NCI-H1105 treated with DMSO at 0.1 percent for 48 hours (cell line): Measurements from ENCODE around the gene BRD3OS.
"Not testable (repeated sequence)": the region's sequence is repeated elsewhere in the genome, so short reads cannot be mapped to it uniquely, and the experiment has no call there.

Experiments used
- DNase-seq: peaks from one replicate; lab custom pipeline; 2025; lab: John Stamatoyannopoulos, UW

The BRD3OS gene

GRCh38 chr9:133988771-133989170, 36.5 kb upstream of the BRD3OS start:
- DNase-seq, result not testable (repeated sequence)

GRCh38 chr9:133989625-133990365, 35.5 kb upstream of the BRD3OS start:
- no peak for DNase-seq

GRCh38 chr9:133990366-133991213, 34.7 kb upstream of the BRD3OS start:
- no peak for DNase-seq

GRCh38 chr9:133991214-133991921, 33.9 kb upstream of the BRD3OS start:
- DNase-seq, result no peak

GRCh38 chr9:133991964-133992779, 33.1 kb upstream of the BRD3OS start, which contains the start of gene VAV2:
Gene VAV2, minus strand, starts transcription at chr9:133992324. Its CDS starts 46 bp downstream, at chr9:133992278.
- DNase-seq, result peak; percentile 22

- DNase-seq, result peak; percentile 74
Observed at GRCh38 chr9:133992780-133993634, 32.3 kb upstream of the BRD3OS start.

- no peak for DNase-seq
Observed at GRCh38 chr9:133993635-133994253, 31.5 kb upstream of the BRD3OS start.

GRCh38 chr9:133994353-133995011, 30.8 kb upstream of the BRD3OS start:
- DNase-seq, result peak; percentile 40

GRCh38 chr9:133995012-133995896, 30.0 kb upstream of the BRD3OS start:
- no peak for DNase-seq

GRCh38 chr9:133996531-133997520, 28.5 kb upstream of the BRD3OS start:
- DNase-seq, result no peak

- no peak for DNase-seq
Observed at GRCh38 chr9:133997584-133997983, 27.7 kb upstream of the BRD3OS start.

GRCh38 chr9:133998915-133999595, 26.2 kb upstream of the BRD3OS start:
- DNase-seq, result no peak

- DNase-seq, result no peak
Observed at GRCh38 chr9:133999851-134000265, 25.4 kb upstream of the BRD3OS start.

- no peak for DNase-seq
Observed at GRCh38 chr9:134002796-134003195, 22.5 kb upstream of the BRD3OS start.

GRCh38 chr9:134003237-134003636, 22.0 kb upstream of the BRD3OS start:
- no peak for DNase-seq

- no peak for DNase-seq
Observed at GRCh38 chr9:134004131-134004873, 21.0 kb upstream of the BRD3OS start.
